NT2/D1 (cell line): ENCODE measurements around the gene UQCRHL.

Experiments used
- DNase-seq: peaks from one replicate; pipeline ENCODE4 v3.0.0-alpha.2; 2011; ENCODE audit warnings: low read depth, low spot score
- H3K27me3 ChIP-seq: 2 replicates; pipeline ENCODE4 v1.6.0; 2011; ENCODE audit warnings: mild to moderate bottlenecking; ENCODE audit not compliant: insufficient read length, insufficient read depth
- H3K36me3 ChIP-seq: 2 replicates; pipeline ENCODE4 v1.6.1; 2011; ENCODE audit warnings: mild to moderate bottlenecking, low read length, mixed read lengths; ENCODE audit not compliant: insufficient read depth, insufficient read length
- H3K4me1 ChIP-seq: 2 replicates; pipeline ENCODE4 v1.5.1; 2011; ENCODE audit not compliant: insufficient read depth, insufficient read length
- H3K4me3 ChIP-seq: 2 replicates; pipeline ENCODE4 v1.5.1; 2011; ENCODE audit warnings: low read depth; ENCODE audit not compliant: insufficient read length
- H3K9ac ChIP-seq: 2 replicates; pipeline ENCODE4 v1.6.0; 2011; ENCODE audit warnings: low read depth; ENCODE audit not compliant: insufficient read length
- H3K9me3 ChIP-seq: 2 replicates; pipeline ENCODE4 v1.5.1; 2011; ENCODE audit warnings: mild to moderate bottlenecking, low read length; ENCODE audit not compliant: insufficient read depth
- SUZ12 ChIP-seq: IDR thresholded peaks from 2 replicates; pipeline ENCODE4 v1.6.1; 2011; ENCODE audit not compliant: insufficient read length, insufficient read depth; ENCODE audit errors: extremely low read depth
- YY1 ChIP-seq: IDR thresholded peaks from 2 replicates; pipeline ENCODE4 v1.6.1; 2011; ENCODE audit not compliant: insufficient read length, insufficient read depth
- ZNF274 ChIP-seq: IDR thresholded peaks from 2 replicates; pipeline ENCODE4 v1.6.1; 2011; ENCODE audit warnings: mild to moderate bottlenecking, low read depth, low read length

The UQCRHL gene

DNA sequence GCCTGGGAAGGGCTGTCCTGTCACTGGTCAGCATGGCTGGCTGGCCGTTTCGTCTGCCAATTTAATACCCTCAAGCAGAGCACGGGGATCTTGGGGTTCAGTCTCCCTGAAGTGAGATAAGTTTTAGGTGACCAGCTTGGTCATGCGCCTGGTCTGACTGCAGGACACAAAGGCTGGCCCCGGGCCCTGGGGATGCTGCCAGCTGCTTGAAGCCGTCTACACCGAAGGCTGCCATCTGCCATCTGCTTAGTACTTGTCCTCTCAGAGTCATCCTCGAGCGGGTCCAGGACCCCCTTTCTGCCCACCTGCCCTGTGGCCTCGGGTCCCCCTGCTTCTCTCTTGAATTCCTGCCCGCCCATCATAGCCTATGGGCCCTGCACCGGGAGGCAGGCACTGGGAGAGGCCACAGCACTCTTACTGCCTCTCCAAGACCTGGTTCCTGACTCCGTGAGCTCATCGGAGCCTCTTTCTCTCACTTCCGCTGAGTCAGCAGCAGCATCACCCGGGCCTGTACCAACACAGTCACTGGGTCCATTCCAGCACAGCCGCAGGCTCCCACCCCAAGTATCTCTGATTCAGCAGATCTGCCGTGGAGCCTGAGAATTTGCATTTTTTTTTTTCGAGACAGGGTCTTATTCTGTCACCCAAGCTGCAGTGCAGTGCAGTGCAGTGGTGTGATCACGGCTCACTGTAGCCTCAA is 41.8 kb downstream of the UQCRHL start:
- no peaks in the 10 kb centered on the region for H3K9me3 ChIP-seq
- H3K27me3 ChIP-seq = no peaks in the 10 kb centered on the region
- no peak overlapping the region for H3K4me3 ChIP-seq
- H3K9ac ChIP-seq = no peak overlapping the region
- TF ChIP-seq YY1 = no peak
- TF ChIP-seq SUZ12 = no peak
- TF ChIP-seq ZNF274 = no peak
- DNase-seq = no peak
- peaks cover 52% of the 10 kb centered on the region for H3K36me3 ChIP-seq
- H3K4me1 ChIP-seq = peaks cover 17% of the 10 kb centered on the region

DNA sequence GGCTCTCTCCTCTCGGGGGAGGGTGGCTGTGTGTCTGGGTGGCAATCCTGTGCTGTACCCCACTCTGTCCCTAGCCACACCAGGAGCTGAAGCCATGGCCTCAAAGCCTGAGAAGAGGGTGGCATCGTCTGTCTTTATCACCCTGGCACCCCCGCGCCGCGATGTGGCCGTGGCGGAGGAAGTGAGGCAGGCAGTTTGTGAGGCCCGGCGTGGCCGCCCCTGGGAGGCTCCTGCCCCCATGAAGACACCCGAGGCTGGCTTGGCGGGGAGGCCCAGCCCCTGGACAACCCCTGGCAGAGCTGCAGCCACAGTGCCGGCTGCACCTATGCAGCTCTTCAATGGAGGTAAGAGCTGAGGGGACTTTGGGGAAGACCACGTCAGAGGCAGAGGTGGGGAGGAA is 42.6 kb downstream of the UQCRHL start:
- DNase-seq = no peak
- TF ChIP-seq ZNF274 = no peak
- no peak for TF ChIP-seq YY1
- TF ChIP-seq SUZ12 = no peak
- no peaks in the 10 kb centered on the region for H3K9me3 ChIP-seq
- H3K36me3 ChIP-seq = peaks cover 45% of the 10 kb centered on the region
- no peak overlapping the region for H3K4me3 ChIP-seq
- no peak overlapping the region for H3K9ac ChIP-seq
- H3K4me1 ChIP-seq = peaks cover 17% of the 10 kb centered on the region
- H3K27me3 ChIP-seq = no peaks in the 10 kb centered on the region

DNA sequence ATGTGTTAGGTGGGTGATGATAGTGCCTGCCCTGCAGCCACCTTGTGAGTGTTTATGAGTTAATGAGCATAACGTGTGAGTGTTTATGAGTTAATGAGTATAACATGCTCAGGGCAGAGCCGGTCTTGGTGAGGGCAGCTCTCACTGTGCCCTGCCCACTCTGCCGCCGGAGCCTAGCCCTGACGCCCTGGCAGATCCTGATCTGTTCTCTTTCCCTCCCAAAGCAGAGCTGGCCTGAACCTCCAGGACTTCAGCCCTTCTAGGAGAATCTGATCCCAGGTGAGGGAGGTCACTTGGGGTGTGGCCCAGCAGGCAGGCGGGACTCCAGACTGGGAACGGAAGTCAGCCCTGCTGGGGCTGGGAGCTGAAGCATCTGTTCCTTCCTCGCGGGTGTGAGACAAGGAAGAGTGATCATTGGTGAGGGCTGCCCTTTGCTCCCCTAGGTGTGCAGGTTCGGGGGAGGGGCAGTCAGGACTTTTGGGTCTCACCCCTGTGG is 43.1 kb downstream of the UQCRHL start:
- no peak for DNase-seq
- peaks cover 17% of the 10 kb centered on the region for H3K4me1 ChIP-seq
- H3K9ac ChIP-seq = no peak overlapping the region
- H3K27me3 ChIP-seq = no peaks in the 10 kb centered on the region
- H3K36me3 ChIP-seq = peaks cover 43% of the 10 kb centered on the region
- TF ChIP-seq ZNF274 = no peak
- no peak for TF ChIP-seq YY1
- no peak for TF ChIP-seq SUZ12
- no peaks in the 10 kb centered on the region for H3K9me3 ChIP-seq
- H3K4me3 ChIP-seq = no peak overlapping the region

DNA sequence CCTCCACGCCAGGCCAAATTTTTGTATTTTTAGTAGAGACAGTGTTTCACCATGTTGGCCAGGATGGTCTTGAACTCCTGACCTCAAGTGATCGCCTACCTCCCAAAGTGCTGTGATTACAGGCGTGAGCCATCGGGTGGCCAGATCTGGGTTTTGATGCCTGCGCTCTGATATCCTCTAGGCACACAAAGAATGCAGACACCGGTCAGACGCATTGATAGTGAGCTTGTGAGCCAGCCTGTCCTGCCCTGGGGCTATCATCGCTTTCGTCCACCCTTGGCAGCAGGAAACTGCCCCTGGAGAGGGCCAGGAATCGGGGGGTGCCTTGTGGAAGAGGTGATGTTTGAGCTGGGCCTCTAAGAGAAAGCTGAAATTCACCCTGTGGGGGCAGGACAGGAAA is 44.9 kb downstream of the UQCRHL start:
- H3K4me1 ChIP-seq = peaks cover 21% of the 10 kb centered on the region
- H3K4me3 ChIP-seq = no peak overlapping the region
- H3K9me3 ChIP-seq = no peaks in the 10 kb centered on the region
- TF ChIP-seq ZNF274 = no peak
- TF ChIP-seq YY1 = no peak
- TF ChIP-seq SUZ12 = no peak
- DNase-seq = no peak
- peaks cover 28% of the 10 kb centered on the region for H3K36me3 ChIP-seq
- H3K27me3 ChIP-seq = peaks cover 4% of the 10 kb centered on the region
- H3K9ac ChIP-seq = no peak overlapping the region

DNA sequence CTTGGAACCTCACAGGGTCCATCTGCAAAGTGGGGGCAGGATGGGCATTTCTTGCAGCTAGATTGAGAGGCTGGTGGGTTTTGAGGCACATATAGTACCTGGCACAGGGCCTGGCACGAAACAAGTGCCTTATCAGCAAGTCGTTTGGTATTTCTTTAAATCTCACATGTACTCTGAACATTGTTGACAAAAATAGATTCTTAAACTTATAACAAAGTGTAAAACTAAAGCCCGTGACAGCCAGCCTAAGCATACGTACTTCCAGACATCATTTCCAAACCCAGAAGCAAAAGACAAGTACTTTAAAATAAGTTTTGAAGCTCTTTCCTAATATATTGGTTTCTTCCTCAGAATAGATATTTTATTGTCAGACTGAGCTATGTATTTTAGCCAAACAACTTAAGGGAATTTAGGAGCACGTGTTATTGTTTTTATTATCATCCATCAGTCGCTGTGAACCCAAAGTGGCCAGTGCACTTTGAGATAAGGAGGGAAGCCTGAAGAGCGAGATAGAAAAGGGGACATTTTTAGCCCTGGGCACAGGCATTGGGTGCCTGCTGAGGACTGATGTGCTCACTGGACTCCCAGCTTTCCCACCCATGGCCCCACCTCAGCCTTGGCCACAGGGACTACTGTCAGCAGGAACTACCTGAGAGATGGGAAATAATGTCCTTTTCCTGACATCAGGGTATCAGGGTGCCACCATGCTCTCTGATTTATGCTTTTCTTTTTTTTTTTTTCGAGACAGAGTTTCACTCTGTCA is 45.9 kb downstream of the UQCRHL start:
- TF ChIP-seq SUZ12 (no peak), YY1 (no peak), ZNF274 (no peak)
- no peak overlapping the region for H3K4me3 ChIP-seq
- H3K4me1 ChIP-seq = peaks cover 27% of the 10 kb centered on the region
- peaks cover 24% of the 10 kb centered on the region for H3K36me3 ChIP-seq
- H3K27me3 ChIP-seq = peaks cover 14% of the 10 kb centered on the region
- DNase-seq = no peak
- peak overlapping the region; percentile 50 for H3K9ac ChIP-seq
- H3K9me3 ChIP-seq = no peaks in the 10 kb centered on the region

DNA sequence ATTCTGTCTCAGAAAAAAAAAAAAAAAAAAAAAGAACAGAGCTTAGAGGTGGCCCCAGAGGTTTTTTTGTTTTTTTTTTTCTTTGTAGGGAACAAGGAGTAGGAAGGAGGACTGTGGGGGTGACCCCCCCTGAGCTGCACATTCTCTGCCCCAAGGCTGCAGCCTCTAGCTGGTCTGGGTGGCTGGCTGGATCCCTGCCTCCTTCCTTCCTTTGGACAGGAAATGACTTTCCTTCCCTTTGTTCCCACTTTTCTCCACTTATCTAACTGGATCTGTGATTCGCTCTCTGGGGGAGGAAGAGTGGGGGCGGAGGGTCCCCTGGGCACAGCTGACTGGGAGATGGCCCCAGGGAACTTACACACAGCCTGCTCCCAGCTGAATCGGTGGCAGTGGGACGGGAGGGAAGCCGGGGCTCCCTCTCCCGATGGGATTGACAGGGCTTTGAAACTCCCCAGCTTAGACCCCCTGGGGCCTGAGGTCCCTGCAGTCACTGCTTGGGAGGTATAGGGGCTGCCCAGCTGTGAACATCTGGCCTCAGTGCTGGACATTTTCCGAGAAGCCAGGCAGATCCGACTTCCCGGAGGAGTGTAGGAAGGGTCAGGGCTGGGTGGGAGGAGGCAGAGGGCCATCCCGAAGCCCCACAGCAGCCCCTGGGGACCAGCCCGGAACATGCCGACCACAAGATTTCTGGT is 46.8 kb downstream of the UQCRHL start:
- TF ChIP-seq YY1 (no peak), SUZ12 (no peak), ZNF274 (no peak)
- no peaks in the 10 kb centered on the region for H3K9me3 ChIP-seq
- peaks cover 18% of the 10 kb centered on the region for H3K36me3 ChIP-seq
- DNase-seq = no peak
- peak overlapping the region; percentile 19 for H3K4me3 ChIP-seq
- peaks cover 31% of the 10 kb centered on the region for H3K4me1 ChIP-seq
- H3K9ac ChIP-seq = peak overlapping the region; percentile 50
- peaks cover 21% of the 10 kb centered on the region for H3K27me3 ChIP-seq
